Muscle of back (tissue), 13 donors: ENCODE measurements around the gene COPS7A. TPM values are rescaled to one million over a fixed set of nuclear protein-coding genes. Genes with fewer than 3 reads are reported as not detected.

Source experiments
- DNase-seq, 3 donors: peaks; one replicate each; pipeline versions ENCODE4 v3.0.0 to v3.0.0-alpha.2; 2013
- long read RNA-seq, 9 donors: transcript quantifications; one replicate each; lab custom pipeline, GENCODE V29; 2026
- polyA plus RNA-seq, 10 donors: library from polyadenylated mRNA; unstranded; fragments of 120-200 nt; gene quantifications; one replicate each; pipeline ENCODE4 v1.2.1, GENCODE V29; 2013; ENCODE audit not compliant: insufficient read length in 10 of 10

COPS7A gene
- polyA plus RNA-seq, result 10 to 100 TPM; 55.6 to 66.6 (median 61.9) TPM
- long read RNA-seq, donor 1, partial matches to known transcripts, result 16 of 24 reads
- long read RNA-seq, donor 1, other reads (novel, unspliced or antisense), result 0 of 24 reads
- long read RNA-seq, donor 2, transcript COPS7A-215 (8 exons, 2,127 nt), result major isoform, 14 of 16 reads
- long read RNA-seq, donor 2, partial matches to known transcripts, result 0 of 16 reads
- long read RNA-seq, donor 2, other reads (novel, unspliced or antisense), result 0 of 16 reads
- long read RNA-seq, donor 3, result 0 reads
- long read RNA-seq, donor 4, transcript COPS7A-215 (8 exons, 2,127 nt), result major isoform, 8 of 14 reads
- long read RNA-seq, donor 4, partial matches to known transcripts, result 0 of 14 reads
- long read RNA-seq, donor 4, other reads (novel, unspliced or antisense), result 0 of 14 reads
- long read RNA-seq, donor 5, transcript COPS7A-215 (8 exons, 2,127 nt), result major isoform, 15 of 58 reads
- long read RNA-seq, donor 5, partial matches to known transcripts, result 38 of 58 reads
- long read RNA-seq, donor 5, other reads (novel, unspliced or antisense), result 0 of 58 reads
- long read RNA-seq, donor 6, transcript COPS7A-215 (8 exons, 2,127 nt), result major isoform, 11 of 16 reads
- long read RNA-seq, donor 6, partial matches to known transcripts, result 0 of 16 reads
- long read RNA-seq, donor 6, other reads (novel, unspliced or antisense), result 0 of 16 reads
- long read RNA-seq, donor 7, transcript COPS7A-204 (7 exons, 2,034 nt), result minor isoform, 5 of 17 reads
- long read RNA-seq, donor 7, transcript COPS7A-215 (8 exons, 2,127 nt), result major isoform, 7 of 17 reads
- long read RNA-seq, donor 7, partial matches to known transcripts, result 0 of 17 reads
- long read RNA-seq, donor 7, other reads (novel, unspliced or antisense), result 0 of 17 reads
- long read RNA-seq, donor 8, transcript COPS7A-215 (8 exons, 2,127 nt), result major isoform, 8 of 12 reads
- long read RNA-seq, donor 8, partial matches to known transcripts, result 0 of 12 reads
- long read RNA-seq, donor 8, other reads (novel, unspliced or antisense), result 0 of 12 reads
- long read RNA-seq, donor 9, partial matches to known transcripts, result 0 of 5 reads
- long read RNA-seq, donor 9, other reads (novel, unspliced or antisense), result 0 of 5 reads

GRCh38 chr12:6723607-6724408 is at the start of gene COPS7A:
Gene COPS7A (plus strand): TSS chr12:6724046. CDS start chr12:6724657, 611 bp downstream.
- peak; percentile 97 to 99 (median 99) for DNase-seq

GRCh38 chr12:6676962-6677361 is 46.9 kb upstream of the COPS7A start:
- DNase-seq, result no peak

- no peak for DNase-seq
Observed at GRCh38 chr12:6684609-6685008, 39.2 kb upstream of the COPS7A start.

GRCh38 chr12:6685814-6686213 is 38.0 kb upstream of the COPS7A start:
- DNase-seq, result no peak

GRCh38 chr12:6688543-6688998 is 35.3 kb upstream of the COPS7A start:
- no peak for DNase-seq

- DNase-seq, result peak; percentile 99 to 100 (median 100)
Observed at GRCh38 chr12:6688999-6689882, 34.6 kb upstream of the COPS7A start, which contains the start of gene ZNF384. Gene ZNF384 (minus strand): TSS chr12:6689375. CDS start chr12:6679520, 9,855 bp downstream.

GRCh38 chr12:6691473-6691872 is 32.4 kb upstream of the COPS7A start:
- DNase-seq, result no peak

GRCh38 chr12:6692888-6693287 is 31.0 kb upstream of the COPS7A start:
- no peak for DNase-seq

GRCh38 chr12:6693832-6694355 is 30.0 kb upstream of the COPS7A start:
- no peak for DNase-seq

- no peak for DNase-seq
Observed at GRCh38 chr12:6694701-6695100, 29.1 kb upstream of the COPS7A start.

GRCh38 chr12:6695313-6696045 is 28.4 kb upstream of the COPS7A start:
- no peak for DNase-seq

GRCh38 chr12:6696690-6697583 is 26.9 kb upstream of the COPS7A start:
- DNase-seq, result no peak

GRCh38 chr12:6697584-6698351 is 26.1 kb upstream of the COPS7A start:
- peak in 1 of 3 donors; percentile 33 for DNase-seq

GRCh38 chr12:6698352-6699046 is 25.3 kb upstream of the COPS7A start:
- no peak for DNase-seq

- DNase-seq, result peak in 1 of 3 donors; percentile 18
Observed at GRCh38 chr12:6699259-6699988, 24.4 kb upstream of the COPS7A start.
